Raji (cell line): ENCODE results near the gene CARD9.

Experiments
- POLR2A ChIP-seq: IDR thresholded peaks from 2 replicates; pipeline ENCODE4 v1.6.1; 2011; ENCODE audit warnings: low read depth, low read length, control low read depth; ENCODE audit not compliant: insufficient read depth

CARD9 gene

GRCh38 chr9:136341769-136342168 is 31.7 kb downstream of the CARD9 start:
- TF ChIP-seq POLR2A: no peak

- TF ChIP-seq POLR2A: no peak
These were observed 32.3 kb downstream of the CARD9 start for GRCh38 chr9:136341042-136341655.

DNA sequence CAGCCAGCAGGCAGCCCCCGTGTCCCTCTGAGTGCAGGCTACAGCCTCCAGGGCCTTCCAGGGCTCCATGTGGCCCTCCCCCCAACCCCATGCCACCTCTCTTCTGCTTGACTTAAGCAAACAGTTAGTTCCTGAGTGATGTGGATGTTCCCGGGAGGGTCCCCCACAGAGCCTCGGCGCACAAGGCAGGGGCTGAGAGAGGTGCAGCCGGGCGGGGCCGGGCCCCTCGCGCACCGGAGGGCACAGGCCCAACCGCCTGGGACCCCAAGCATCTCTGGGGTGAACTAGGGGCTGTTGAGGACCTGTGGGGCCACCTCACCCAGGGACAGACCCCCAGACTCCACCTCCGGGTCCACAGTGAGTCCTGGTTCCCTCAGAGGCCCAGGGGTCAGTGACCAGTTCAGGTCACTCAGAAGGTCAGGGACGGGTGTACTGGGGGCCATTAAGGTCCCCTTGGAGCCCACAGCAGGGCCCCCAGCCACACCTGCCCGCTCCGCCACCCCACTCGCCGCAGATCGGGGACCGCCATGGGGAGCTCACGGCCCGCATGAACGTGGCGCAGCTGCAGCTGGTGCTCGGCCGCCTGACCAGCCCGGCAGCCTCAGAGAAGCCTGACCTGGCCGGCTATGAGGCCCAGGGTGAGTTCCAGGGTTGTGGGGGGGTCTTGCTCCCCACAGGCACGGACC is 33.0 kb downstream of the CARD9 start:
- TF ChIP-seq POLR2A: no peak

DNA sequence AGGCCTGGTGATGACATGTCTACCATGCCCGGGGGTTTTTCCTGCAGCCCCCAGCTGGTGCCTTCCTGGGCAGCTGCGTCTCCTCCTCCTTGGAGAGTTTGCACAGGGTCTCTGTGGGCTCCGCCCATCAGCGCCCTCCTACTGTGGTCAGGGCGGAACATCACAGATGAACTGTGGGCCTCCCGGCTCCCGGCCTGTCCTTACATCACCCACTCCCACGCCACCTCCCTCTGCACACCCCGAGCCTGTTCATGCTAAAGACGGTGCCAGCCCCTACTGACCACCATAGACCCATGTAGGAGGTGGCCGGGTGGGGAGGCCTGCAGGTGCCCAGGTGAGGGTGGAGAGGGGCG is 33.5 kb downstream of the CARD9 start:
- TF ChIP-seq POLR2A: no peak

- TF ChIP-seq POLR2A: no peak
These were observed 34.1 kb downstream of the CARD9 start for GRCh38 chr9:136339173-136339957.

GRCh38 chr9:136338511-136338910 is 35.0 kb downstream of the CARD9 start:
- no peak for TF ChIP-seq POLR2A

- TF ChIP-seq POLR2A: no peak
These were observed 35.8 kb downstream of the CARD9 start for GRCh38 chr9:136337416-136338395.

DNA sequence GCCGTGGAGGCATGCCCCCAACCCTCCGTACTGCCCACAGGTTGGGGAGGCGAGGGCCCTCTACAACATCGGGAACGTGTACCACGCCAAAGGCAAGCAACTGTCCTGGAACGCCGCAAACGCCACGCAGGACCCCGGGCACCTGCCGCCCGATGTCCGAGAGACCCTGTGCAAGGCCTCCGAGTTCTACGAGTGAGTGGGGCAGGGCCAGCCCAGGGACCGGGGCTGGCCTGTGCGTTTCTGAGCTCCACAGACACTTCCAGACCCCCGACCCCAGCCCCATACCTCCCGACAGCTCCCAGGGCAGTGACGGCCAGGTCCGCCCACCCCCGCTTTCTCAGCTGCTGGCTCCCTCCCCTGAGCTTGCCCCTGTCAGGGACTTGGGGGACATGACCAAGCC is 36.6 kb downstream of the CARD9 start:
- no peak for TF ChIP-seq POLR2A

DNA sequence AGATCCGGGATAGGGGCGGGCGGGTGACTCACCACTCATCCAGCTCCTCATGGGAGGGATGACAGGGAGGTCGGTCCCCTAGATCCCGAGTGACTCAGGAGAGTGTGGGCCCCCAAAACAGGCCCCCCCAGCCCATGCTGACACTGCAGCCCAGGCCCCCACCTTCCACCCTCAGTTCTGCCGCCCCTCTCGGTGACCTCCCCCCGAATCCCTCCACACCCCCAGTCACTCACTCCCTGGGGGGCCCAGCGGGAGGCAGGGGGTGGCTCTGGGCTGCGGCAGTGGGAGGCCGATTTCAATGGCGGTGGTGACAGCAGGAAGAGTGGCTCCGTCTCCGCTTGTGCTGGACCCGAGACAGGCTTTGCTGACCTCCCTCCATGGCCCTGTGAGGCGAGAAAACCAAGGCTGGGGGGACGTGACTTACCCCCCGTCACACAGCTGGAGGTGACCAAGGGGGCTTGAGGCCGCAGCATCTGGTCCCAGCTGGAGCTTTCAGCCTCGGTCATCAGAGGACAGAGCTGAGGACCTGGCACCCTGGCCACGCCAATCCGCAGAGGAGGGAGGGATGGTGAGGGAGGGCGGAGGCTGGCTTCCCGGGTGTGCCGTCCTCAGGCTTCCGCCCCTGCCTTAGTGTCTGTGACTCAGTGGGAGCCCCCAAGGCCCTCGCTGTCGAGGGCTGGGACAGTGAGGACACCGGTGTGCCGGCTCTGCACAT is 37.2 kb downstream of the CARD9 start:
- no peak for TF ChIP-seq POLR2A

GRCh38 chr9:136335296-136336155 is 37.9 kb downstream of the CARD9 start:
- TF ChIP-seq POLR2A: no peak

GRCh38 chr9:136334541-136334940 is 38.9 kb downstream of the CARD9 start:
- no peak for TF ChIP-seq POLR2A

DNA sequence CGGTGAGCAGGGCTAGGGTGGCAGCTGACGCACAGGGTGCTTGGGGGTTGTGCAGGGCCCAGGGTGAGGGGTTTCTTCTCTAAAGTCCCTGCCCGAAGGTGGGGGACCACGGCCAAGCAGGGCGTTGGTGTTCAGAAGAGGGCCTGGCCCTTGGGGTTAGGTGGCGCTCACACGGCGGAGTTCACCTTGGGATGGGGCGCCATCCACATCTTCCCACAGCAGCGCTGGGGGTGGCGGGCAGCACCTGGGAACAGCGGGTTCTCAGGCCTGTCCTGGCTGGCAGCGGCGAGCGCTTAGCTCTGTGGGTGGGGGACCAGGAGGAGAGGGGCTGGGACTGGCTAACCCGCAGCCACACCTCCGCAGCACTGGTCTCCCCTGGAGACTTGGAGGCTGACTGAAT is 40.0 kb downstream of the CARD9 start:
- no peak for TF ChIP-seq POLR2A

DNA sequence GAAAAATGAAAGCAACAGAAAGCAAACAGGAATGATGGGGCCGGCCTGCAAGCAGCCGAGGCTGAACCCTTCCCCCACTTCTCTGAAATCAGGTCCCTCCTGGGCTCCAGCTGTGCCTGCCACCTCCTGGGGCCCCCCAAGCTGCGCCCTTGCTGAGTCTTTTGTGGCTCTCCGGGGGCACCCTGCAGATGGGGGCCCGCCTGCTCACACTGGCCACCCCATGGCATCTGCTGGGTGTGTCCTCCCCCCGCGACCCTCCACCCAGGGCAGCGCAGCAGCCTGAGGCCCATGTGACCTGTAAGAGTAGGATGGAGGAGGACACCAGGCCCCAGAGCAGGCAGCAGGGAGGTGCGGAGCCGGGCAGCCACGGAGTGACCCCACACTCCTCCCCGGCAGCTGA is 40.4 kb downstream of the CARD9 start:
- no peak for TF ChIP-seq POLR2A
